KOPT-K1 (cell line): ENCODE results near the gene ATXN7L1.
"Not testable (repeated sequence)": the region's sequence is repeated elsewhere in the genome, so short reads cannot be mapped to it uniquely, and the experiment has no call there.

Experiments used
- H3K27ac ChIP-seq: fragments of 200-600 bp; sonication (generic); 2 replicates; pipeline ENCODE4 v1.5.1; 2016; ENCODE audit warnings: antibody characterized with exemption, mild to moderate bottlenecking, low read depth, low read length; ENCODE audit not compliant: poor library complexity, severe bottlenecking
- H3K36me3 ChIP-seq: fragments of 200-600 bp; sonication (generic); 2 replicates; pipeline ENCODE4 v1.5.1; 2017; ENCODE audit warnings: antibody characterized with exemption, mild to moderate bottlenecking, low read length, moderate library complexity; ENCODE audit not compliant: insufficient read depth
- H3K9me3 ChIP-seq: fragments of 200-600 bp; sonication (generic); 2 replicates; pipeline ENCODE4 v1.5.1; 2017; ENCODE audit warnings: antibody characterized with exemption, low read length, mild to moderate bottlenecking; ENCODE audit not compliant: insufficient read depth, poor library complexity, severe bottlenecking

Gene ATXN7L1

GRCh38 chr7:105723572-105723971 lies 152.8 kb downstream of the ATXN7L1 start:
- H3K36me3 ChIP-seq, result no peaks in the 10 kb centered on the region

GRCh38 chr7:105721571-105722104 lies 154.8 kb downstream of the ATXN7L1 start:
- Histone ChIP-seq H3K36me3 (no peaks in the 10 kb centered on the region), H3K9me3 (no peaks in the 10 kb centered on the region), H3K27ac (no peak overlapping the region)

More at GRCh38 chr7:105723572-105723971, 152.8 kb downstream of the ATXN7L1 start:
- Histone ChIP-seq H3K27ac (no peak overlapping the region), H3K9me3 (no peaks in the 10 kb centered on the region)

GRCh38 chr7:105719919-105720318 lies 156.5 kb downstream of the ATXN7L1 start:
- no peak overlapping the region for H3K27ac ChIP-seq
- H3K36me3 ChIP-seq, result no peaks in the 10 kb centered on the region
- H3K9me3 ChIP-seq, result no peaks in the 10 kb centered on the region

- Histone ChIP-seq H3K36me3 (no peaks in the 10 kb centered on the region), H3K27ac (no peak overlapping the region), H3K9me3 (no peaks in the 10 kb centered on the region)
Measured at GRCh38 chr7:105719395-105719794, 157.0 kb downstream of the ATXN7L1 start.

- no peaks in the 10 kb centered on the region for H3K36me3 ChIP-seq
- H3K27ac ChIP-seq, result no peak overlapping the region
- peaks cover 3% of the 10 kb centered on the region for H3K9me3 ChIP-seq
Measured at GRCh38 chr7:105718511-105718925, 157.9 kb downstream of the ATXN7L1 start.

- H3K27ac ChIP-seq, result no peak overlapping the region
Measured at GRCh38 chr7:105715528-105715927, 160.9 kb downstream of the ATXN7L1 start.

GRCh38 chr7:105713488-105714465 lies 162.6 kb downstream of the ATXN7L1 start:
- Histone ChIP-seq H3K36me3 (no peaks in the 10 kb centered on the region), H3K27ac (no peak overlapping the region), H3K9me3 (peaks cover 44% of the 10 kb centered on the region)

More at GRCh38 chr7:105715528-105715927, 160.9 kb downstream of the ATXN7L1 start:
- H3K9me3 ChIP-seq, result peaks cover 33% of the 10 kb centered on the region
- H3K36me3 ChIP-seq, result no peaks in the 10 kb centered on the region

- peaks cover 44% of the 10 kb centered on the region for H3K9me3 ChIP-seq
- no peak overlapping the region for H3K27ac ChIP-seq
- H3K36me3 ChIP-seq, result no peaks in the 10 kb centered on the region
Measured at GRCh38 chr7:105712877-105713276, 163.5 kb downstream of the ATXN7L1 start.

- no peaks in the 10 kb centered on the region for H3K36me3 ChIP-seq
- H3K27ac ChIP-seq, result no peak overlapping the region
- peaks cover 44% of the 10 kb centered on the region for H3K9me3 ChIP-seq
Measured at GRCh38 chr7:105711726-105712402, 164.5 kb downstream of the ATXN7L1 start.

GRCh38 chr7:105710720-105711119 lies 165.7 kb downstream of the ATXN7L1 start:
- H3K9me3 ChIP-seq, result peaks cover 44% of the 10 kb centered on the region
- H3K27ac ChIP-seq, H3K36me3 ChIP-seq: not testable (repeated sequence)

- Histone ChIP-seq H3K27ac (no peak overlapping the region), H3K9me3 (peaks cover 43% of the 10 kb centered on the region), H3K36me3 (no peaks in the 10 kb centered on the region)
Measured at GRCh38 chr7:105708763-105709080, 167.7 kb downstream of the ATXN7L1 start.

GRCh38 chr7:105707967-105708762 lies 168.2 kb downstream of the ATXN7L1 start:
- Histone ChIP-seq H3K27ac (no peak overlapping the region), H3K9me3 (peaks cover 37% of the 10 kb centered on the region), H3K36me3 (no peaks in the 10 kb centered on the region)

- H3K36me3 ChIP-seq, result no peaks in the 10 kb centered on the region
- H3K27ac ChIP-seq, result no peak overlapping the region
- peaks cover 30% of the 10 kb centered on the region for H3K9me3 ChIP-seq
Measured at GRCh38 chr7:105707381-105707780, 169.0 kb downstream of the ATXN7L1 start.

- Histone ChIP-seq H3K9me3 (peaks cover 10% of the 10 kb centered on the region), H3K36me3 (no peaks in the 10 kb centered on the region), H3K27ac (no peak overlapping the region)
Measured at GRCh38 chr7:105705427-105705826, 171.0 kb downstream of the ATXN7L1 start.
